CD14-positive monocyte (primary cell): ENCODE results near the gene RABL6. TPM values are rescaled to one million over a fixed set of nuclear protein-coding genes. Genes with fewer than 3 reads are reported as not detected.

ENCODE experiments used
- DNase-seq, 3 donors: peaks; one replicate each; pipeline ENCODE4 v3.0.0-alpha.2; 2011 to 2022
- H2AFZ ChIP-seq: 2 replicates; pipeline ENCODE4 v1.6.0; 2012; ENCODE audit warnings: mild to moderate bottlenecking, low read depth, low read length, inconsistent platforms; ENCODE audit not compliant: insufficient read depth, poor library complexity, severe bottlenecking
- H3K27ac ChIP-seq, 2 donors: 1 replicate in 1 of 2; 2 replicates in 1 of 2; pipeline ENCODE4 v1.5.1; 2012 to 2013; ENCODE audit warnings: low read length in 2 of 2, control low read depth in 1 of 2, inconsistent platforms in 1 of 2, low read depth in 1 of 2, mild to moderate bottlenecking in 1 of 2
- H3K27me3 ChIP-seq, 2 donors: one replicate each; pipeline versions ENCODE4 v1.6.0 to v1.6.1; 2011 to 2013; ENCODE audit warnings: low read length in 2 of 2; ENCODE audit not compliant: control insufficient read depth in 2 of 2, insufficient read depth in 2 of 2
- H3K36me3 ChIP-seq, 2 donors: replicated peaks in 1 of 2; 1 replicate in 1 of 2; 2 replicates in 1 of 2; pipeline versions ENCODE4 v1.5.1 to v1.6.1; 2012 to 2013; ENCODE audit warnings: low read length in 2 of 2, control low read depth in 1 of 2, inconsistent platforms in 1 of 2, mild to moderate bottlenecking in 1 of 2; ENCODE audit not compliant: insufficient read depth in 2 of 2, control insufficient read depth in 1 of 2
- H3K4me1 ChIP-seq, 2 donors: 1 replicate in 1 of 2; 2 replicates in 1 of 2; pipeline versions ENCODE4 v1.5.1 to v1.6.1; 2012 to 2013; ENCODE audit warnings: low read length in 2 of 2, control low read depth in 1 of 2, inconsistent platforms in 1 of 2, mild to moderate bottlenecking in 1 of 2, moderate library complexity in 1 of 2; ENCODE audit not compliant: insufficient read depth in 2 of 2, control insufficient read depth in 1 of 2
- H3K4me2 ChIP-seq: replicated peaks from 2 replicates; pipeline ENCODE3; 2012; ENCODE audit warnings: low read length, moderate library complexity, mild to moderate bottlenecking; ENCODE audit not compliant: poor library complexity, severe bottlenecking; ENCODE audit errors: extremely low read depth
- H3K4me3 ChIP-seq, 3 experiments: fragments of 200-600 bp in 1 of 3; sonication (generic) in 1 of 3; replicated peaks in 1 of 3; 1 replicate in 2 of 3; 2 replicates in 1 of 3; pipeline ENCODE4 v1.5.1; 2011 to 2013; ENCODE audit warnings: low read length in 3 of 3, mild to moderate bottlenecking in 3 of 3, control low read depth in 2 of 3, low read depth in 2 of 3, inconsistent platforms in 1 of 3, moderate library complexity in 1 of 3
- H3K79me2 ChIP-seq: 2 replicates; pipeline ENCODE4 v1.6.0; 2012; ENCODE audit warnings: mild to moderate bottlenecking, control low read depth, inconsistent platforms, low read length, moderate library complexity; ENCODE audit not compliant: insufficient read depth
- H3K9ac ChIP-seq: 2 replicates; pipeline ENCODE4 v1.6.0; 2017; ENCODE audit warnings: low read length, mild to moderate bottlenecking; ENCODE audit not compliant: insufficient read depth, poor library complexity, severe bottlenecking
- H3K9me3 ChIP-seq, 2 donors: replicated peaks in 1 of 2; 1 replicate in 1 of 2; 2 replicates in 1 of 2; pipeline versions ENCODE4 v1.5.1 to v1.6.1; 2012 to 2013; ENCODE audit warnings: low read length in 2 of 2, control low read depth in 1 of 2; ENCODE audit not compliant: control insufficient read depth in 1 of 2, insufficient read depth in 1 of 2
- H4K20me1 ChIP-seq: 2 replicates; pipeline ENCODE4 v1.6.0; 2012; ENCODE audit warnings: mild to moderate bottlenecking, low read length, control low read depth, moderate library complexity; ENCODE audit not compliant: insufficient read depth
- H3K27ac Mint-ChIP-seq, 7 donors: one replicate each; pipeline ENCODE4 v1.8.0; 2020; ENCODE audit warnings: mild to moderate bottlenecking in 7 of 7, mixed read lengths in 7 of 7, moderate library complexity in 6 of 7, inconsistent platforms in 2 of 7
- H3K27me3 Mint-ChIP-seq, 3 donors: one replicate each; pipeline ENCODE4 v1.8.0; 2021 to 2022; ENCODE audit warnings: low read depth in 3 of 3, mild to moderate bottlenecking in 3 of 3, mixed read lengths in 3 of 3, moderate library complexity in 3 of 3, inconsistent platforms in 1 of 3
- H3K36me3 Mint-ChIP-seq, 2 donors: one replicate each; pipeline ENCODE4 v1.8.0; 2020; ENCODE audit warnings: mixed read lengths in 2 of 2, inconsistent platforms in 1 of 2, mild to moderate bottlenecking in 1 of 2
- H3K4me1 Mint-ChIP-seq: one replicate; pipeline ENCODE4 v1.8.0; 2020; ENCODE audit warnings: mild to moderate bottlenecking, mixed read lengths
- H3K4me3 Mint-ChIP-seq, 2 donors: one replicate each; pipeline ENCODE4 v1.8.0; 2020; ENCODE audit warnings: mild to moderate bottlenecking in 2 of 2, mixed read lengths in 2 of 2, moderate library complexity in 1 of 2
- H3K9me3 Mint-ChIP-seq, 7 donors: one replicate each; pipeline ENCODE4 v1.8.0; 2020 to 2022; ENCODE audit warnings: mixed read lengths in 7 of 7, mild to moderate bottlenecking in 6 of 7, moderate library complexity in 6 of 7, inconsistent platforms in 2 of 7
- WGBS: methylation state at CpG from one replicate; pipeline ENCODE4 v1.1.5; 2013; ENCODE audit warnings: missing lambda C conversion rate; ENCODE audit not compliant: insufficient coverage; 5-methylcytosine and 5-hydroxymethylcytosine counted together
- intact Hi-C, 2 donors: fragments of 100-400 bp; cut with micrococcal nuclease; formaldehyde crosslinking; loops; one replicate each; pipeline versions ENCODE4 v1.15.0 to v1.15.1; 2023
- polyA plus RNA-seq, 3 donors: library from polyadenylated mRNA; depleted of rRNA in 1 of 3; unstranded in 2 of 3; stranded (reverse) in 1 of 3; fragments of 300-500 nt in 2 of 3; fragments of >200 nt in 1 of 3; fragmentation: Illumina TruSeq in 2 of 3; gene quantifications; 1 replicate in 2 of 3; 2 replicates in 1 of 3; pipeline ENCODE4 v1.2.3, GENCODE V29; 2012 to 2021
- TF ChIP-seq, protein P1 (sequence below): fragments of 200-600 bp; IDR thresholded peaks from one replicate; pipeline ENCODE4 v1.8.0; 2022; ENCODE audit warnings: antibody characterized with exemption, mild to moderate bottlenecking

Gene RABL6
- polyA plus RNA-seq, 3 donors, result 6.7 to 30.9 (median 8.1) TPM

DNA sequence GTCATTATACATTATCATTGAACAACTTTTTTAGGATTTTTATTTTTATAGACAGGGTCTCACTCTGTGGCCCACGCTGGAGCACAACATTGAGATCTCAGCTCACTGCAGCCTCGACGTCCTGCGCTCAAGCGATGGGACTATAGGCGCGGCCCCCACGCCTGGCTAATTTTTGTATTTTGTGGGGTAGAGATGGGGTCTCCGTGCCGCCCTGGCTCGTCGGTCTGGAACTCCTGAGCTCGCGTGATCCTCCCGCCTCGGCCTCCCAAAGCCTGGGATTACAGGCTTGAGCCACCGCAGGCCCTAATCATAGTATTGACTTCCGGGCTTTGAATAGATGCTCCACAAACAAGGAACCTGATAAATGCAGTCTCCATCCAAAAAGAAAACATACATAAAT, 59.7 kb downstream of the RABL6 start:
- Histone ChIP-seq H2AFZ (no peak overlapping the region), H3K79me2 (peaks cover 24% of the 10 kb centered on the region), H3K9me3 (peaks cover 5 to 19% of the 10 kb centered on the region in 2 donors), H3K9ac (no peak overlapping the region), H3K27me3 (no peaks in the 10 kb centered on the region), H3K36me3 (peaks cover 14 to 18% of the 10 kb centered on the region in 2 donors), H3K27ac (no peak overlapping the region), H3K4me1 (peaks cover 10 to 14% of the 10 kb centered on the region in 2 donors), H3K4me2 (no peak overlapping the region), H4K20me1 (peaks cover 12% of the 10 kb centered on the region), H3K4me3 (no peak overlapping the region)
- Mint-ChIP-seq H3K4me3 (no peak overlapping the region), H3K4me1 (peaks cover 11% of the 10 kb centered on the region), H3K36me3 (peaks cover 14 to 18% of the 10 kb centered on the region in 2 donors), H3K27me3 (peaks cover 0 to 3% (median 2%) of the 10 kb centered on the region in 3 donors), H3K27ac (no peak overlapping the region), H3K9me3 (peaks cover under 1 to 23% (median 14%) of the 10 kb centered on the region in 7 donors)
- WGBS, result 95% methylated on average over 6 of the region's 18 CpGs
- intact Hi-C loops, result loop anchor here (2.0 kb wide), 1 partner anchor 19 kb away; the partner anchor contains the start of gene TRAF2 (in 2 of the 2)
- TF ChIP-seq, protein P1, sequence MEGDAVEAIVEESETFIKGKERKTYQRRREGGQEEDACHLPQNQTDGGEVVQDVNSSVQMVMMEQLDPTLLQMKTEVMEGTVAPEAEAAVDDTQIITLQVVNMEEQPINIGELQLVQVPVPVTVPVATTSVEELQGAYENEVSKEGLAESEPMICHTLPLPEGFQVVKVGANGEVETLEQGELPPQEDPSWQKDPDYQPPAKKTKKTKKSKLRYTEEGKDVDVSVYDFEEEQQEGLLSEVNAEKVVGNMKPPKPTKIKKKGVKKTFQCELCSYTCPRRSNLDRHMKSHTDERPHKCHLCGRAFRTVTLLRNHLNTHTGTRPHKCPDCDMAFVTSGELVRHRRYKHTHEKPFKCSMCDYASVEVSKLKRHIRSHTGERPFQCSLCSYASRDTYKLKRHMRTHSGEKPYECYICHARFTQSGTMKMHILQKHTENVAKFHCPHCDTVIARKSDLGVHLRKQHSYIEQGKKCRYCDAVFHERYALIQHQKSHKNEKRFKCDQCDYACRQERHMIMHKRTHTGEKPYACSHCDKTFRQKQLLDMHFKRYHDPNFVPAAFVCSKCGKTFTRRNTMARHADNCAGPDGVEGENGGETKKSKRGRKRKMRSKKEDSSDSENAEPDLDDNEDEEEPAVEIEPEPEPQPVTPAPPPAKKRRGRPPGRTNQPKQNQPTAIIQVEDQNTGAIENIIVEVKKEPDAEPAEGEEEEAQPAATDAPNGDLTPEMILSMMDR, result no peak
- no peak for DNase-seq

DNA sequence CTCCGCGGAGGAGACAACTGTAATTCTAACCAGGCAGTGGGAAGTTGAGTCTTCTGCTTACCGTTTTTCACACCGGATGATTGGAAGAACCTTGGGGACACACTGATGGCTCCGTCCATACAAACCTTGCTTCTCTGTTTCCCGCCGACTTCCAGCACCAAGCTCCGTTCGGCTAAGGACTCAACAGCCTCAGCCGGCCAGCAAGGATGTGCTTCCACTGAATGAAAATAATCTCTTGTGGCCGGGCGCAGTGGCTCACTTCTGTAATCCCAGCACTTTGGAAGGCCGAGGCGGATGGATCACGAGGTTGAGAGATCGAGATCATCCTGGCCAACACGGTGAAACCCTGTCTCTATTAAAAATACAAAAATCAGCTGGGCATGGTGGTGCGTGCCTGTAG, 60.2 kb downstream of the RABL6 start:
- no peak overlapping the region for H3K4me3 ChIP-seq
- H3K79me2 ChIP-seq, result peaks cover 24% of the 10 kb centered on the region
- H3K36me3 ChIP-seq, result peaks cover 10 to 14% of the 10 kb centered on the region in 2 donors
- over 99% methylated on average over 18 of the region's 18 CpGs for WGBS
- peaks cover 9 to 23% of the 10 kb centered on the region in 2 donors for H3K9me3 ChIP-seq
- TF ChIP-seq, protein P1, result no peak
- H4K20me1 ChIP-seq, result peaks cover 12% of the 10 kb centered on the region
- no peak overlapping the region for H3K4me2 ChIP-seq
- Mint-ChIP-seq H3K27me3 (peaks cover 0 to 3% (median 2%) of the 10 kb centered on the region in 3 donors), H3K9me3 (peaks cover 3 to 27% (median 18%) of the 10 kb centered on the region in 7 donors), H3K36me3 (peaks cover 10 to 14% of the 10 kb centered on the region in 2 donors), H3K4me3 (no peak overlapping the region), H3K27ac (no peak overlapping the region), H3K4me1 (peaks cover 11% of the 10 kb centered on the region)
- DNase-seq, result no peak
- H2AFZ ChIP-seq, result no peak overlapping the region
- intact Hi-C loops, result loop anchor here (2.0 kb wide), 1 partner anchor 19 kb away; the partner anchor contains the start of gene TRAF2 (in 2 of the 2)
- H3K4me1 ChIP-seq, result peaks cover 10 to 14% of the 10 kb centered on the region in 2 donors
- H3K9ac ChIP-seq, result no peak overlapping the region
- H3K27ac ChIP-seq, result no peak overlapping the region
- H3K27me3 ChIP-seq, result no peaks in the 10 kb centered on the region
